ENCODE data around the gene IFIT2.
A peak's percentile ranks its signal among the peaks of the same experiment; 100 is the strongest.

IFIT2 gene

GRCh38 chr10:89343089-89343767 lies 41.4 kb downstream of the IFIT2 start:
- DNase-seq, result no peak

DNA sequence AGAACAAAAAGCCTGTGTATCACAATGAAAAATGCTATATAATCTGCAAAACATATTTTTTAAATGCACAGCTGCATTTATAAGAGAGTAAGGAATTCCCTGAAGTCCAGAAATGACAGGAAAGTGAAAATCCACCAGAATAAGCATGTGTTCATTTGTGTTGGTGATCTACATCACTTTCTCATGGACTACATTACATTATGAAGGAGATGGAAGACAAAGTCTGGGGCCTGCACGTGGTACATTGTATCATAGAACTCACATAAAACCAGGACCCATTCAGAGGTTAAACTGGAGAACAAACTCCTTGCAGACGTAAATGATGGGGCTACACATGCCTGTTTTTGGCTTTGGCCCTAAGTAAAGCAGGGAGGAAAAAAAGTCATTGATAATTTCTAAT lies 42.3 kb downstream of the IFIT2 start:
- no peak for DNase-seq

DNA sequence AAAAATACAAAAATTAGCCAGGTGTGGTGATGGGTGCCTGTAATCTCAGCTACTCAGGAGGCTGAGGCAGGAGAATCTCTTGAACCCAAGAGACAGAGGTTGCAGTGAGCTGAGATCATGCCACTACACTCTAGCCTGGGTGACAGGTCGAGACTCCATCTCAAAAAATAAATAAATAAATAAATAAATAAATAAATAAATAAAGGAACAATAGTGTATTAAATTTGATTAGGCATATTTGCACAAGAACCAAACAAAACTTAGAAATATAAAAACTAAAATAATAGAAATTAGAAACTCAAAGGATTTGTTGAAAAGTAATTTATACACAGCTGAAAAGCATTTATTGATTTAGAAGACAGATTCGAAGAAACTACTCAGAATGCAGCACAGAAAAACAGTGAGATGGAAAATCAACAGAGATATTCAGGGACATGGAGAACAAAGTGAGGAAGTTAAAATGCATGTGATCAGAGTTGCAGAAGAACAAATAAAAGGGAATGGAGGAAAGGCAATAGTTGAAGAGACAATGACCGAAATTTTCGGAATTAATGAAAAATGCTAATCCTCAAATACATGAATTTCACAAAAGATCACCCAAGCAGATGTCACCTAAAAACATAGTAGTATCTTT lies 43.6 kb downstream of the IFIT2 start:
- no peak for DNase-seq

DNA sequence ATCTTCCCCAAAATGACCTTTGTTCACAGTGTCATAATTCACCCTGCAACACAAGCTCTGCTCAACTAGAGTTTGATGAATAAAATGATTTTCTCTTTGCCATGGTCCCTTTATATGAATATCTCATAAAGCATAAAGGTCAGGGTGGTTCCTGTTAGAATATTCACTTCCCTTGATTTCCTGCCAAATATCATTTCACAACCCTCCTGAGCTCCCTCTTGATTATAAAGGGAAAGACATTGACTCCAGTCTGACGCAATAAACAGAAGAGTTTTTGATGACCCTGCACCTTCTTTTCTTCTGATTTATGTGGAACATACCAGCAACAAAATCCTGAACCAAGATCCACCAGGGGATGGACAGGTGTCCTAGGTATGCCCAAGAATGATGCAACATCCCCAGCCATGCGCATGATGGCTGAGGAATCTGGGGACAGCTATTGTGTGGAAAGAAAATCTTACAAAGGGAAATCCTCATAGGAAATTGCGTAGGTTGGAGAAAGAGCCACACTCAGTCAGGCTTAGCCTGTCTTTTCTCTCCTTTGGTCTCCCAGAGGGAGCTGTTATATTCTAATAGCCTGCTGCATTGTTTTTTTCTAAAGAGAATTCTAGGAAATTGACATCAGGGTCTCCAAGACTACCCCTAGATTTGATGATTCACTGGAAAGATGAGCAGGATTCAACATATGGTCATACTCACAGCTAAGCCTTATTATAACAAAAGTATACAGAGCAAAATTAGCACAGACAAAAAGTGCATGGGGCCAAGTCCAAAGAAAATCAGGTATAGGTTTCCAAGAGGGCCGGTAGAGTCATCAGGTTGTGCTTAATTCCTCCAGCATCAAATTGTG lies 44.8 kb downstream of the IFIT2 start:
- peak; percentile 94 for DNase-seq

GRCh38 chr10:89347701-89348457 lies 46.0 kb downstream of the IFIT2 start:
- peak; percentile 58 for DNase-seq

- no peak for DNase-seq
Measured at GRCh38 chr10:89348481-89348880, 46.6 kb downstream of the IFIT2 start.

GRCh38 chr10:89348975-89349374 lies 47.1 kb downstream of the IFIT2 start:
- no peak for DNase-seq

GRCh38 chr10:89350631-89351315 lies 48.9 kb downstream of the IFIT2 start:
- peak; percentile 83 for DNase-seq

GRCh38 chr10:89351412-89351779 lies 49.5 kb downstream of the IFIT2 start:
- DNase-seq, result no peak

DNA sequence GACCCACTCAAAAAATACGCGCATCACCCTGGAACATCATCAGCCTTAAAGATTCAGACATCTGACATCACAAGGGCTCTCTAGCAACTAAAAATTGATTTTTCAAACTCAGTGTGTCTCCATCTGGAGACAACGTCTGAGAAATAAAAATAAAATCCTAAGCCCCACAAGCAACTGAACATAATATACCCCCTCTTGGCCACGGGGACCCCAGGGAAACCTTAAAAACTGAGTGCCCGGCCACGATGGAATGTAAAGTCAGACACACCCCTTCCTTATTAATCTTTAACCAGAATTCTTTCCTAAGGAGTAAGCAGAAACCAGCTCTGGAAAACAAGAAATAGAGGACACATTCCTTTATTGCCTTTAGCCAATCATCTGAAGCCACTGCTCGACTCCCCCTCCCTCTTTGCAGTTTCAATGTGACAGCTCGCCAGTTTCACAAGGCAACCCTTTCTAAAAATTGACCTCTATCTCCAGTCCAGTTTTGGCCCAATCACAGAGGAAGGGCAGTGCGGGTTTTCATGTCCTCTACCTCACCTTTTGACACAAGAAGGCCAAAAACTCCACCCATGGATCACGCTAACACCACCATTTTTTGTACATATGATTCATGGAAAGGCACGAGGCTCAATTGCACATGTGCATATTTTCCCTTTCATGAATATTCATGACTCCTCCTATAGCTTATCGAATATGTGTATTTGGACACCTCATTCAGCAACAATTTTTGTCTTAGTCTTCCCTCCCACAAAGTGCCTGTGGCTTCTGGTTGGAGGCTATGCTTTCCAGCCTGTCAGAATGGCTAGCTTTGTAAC lies 50.1 kb downstream of the IFIT2 start:
- DNase-seq, result no peak

DNA sequence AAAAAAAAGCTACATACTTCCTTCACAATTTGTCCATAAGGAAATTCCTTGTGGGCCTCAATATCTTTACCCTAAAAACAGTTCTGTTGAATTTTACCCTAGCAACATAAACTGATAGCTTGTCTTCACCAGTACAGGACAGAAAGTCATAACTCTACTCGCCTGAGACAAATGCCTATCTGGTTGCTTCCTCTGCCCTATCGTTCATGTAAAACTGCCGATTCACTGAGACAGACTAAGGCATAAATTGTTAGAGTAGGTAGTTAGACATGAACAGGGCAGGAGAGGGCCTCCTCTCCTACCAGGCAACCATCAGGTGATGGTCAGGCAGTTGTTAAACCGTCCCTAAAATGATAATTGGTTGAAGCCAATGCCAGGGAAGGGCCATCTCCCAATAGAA lies 51.0 kb downstream of the IFIT2 start:
- no peak for DNase-seq

- no peak for DNase-seq
Measured at GRCh38 chr10:89355394-89355931, 53.6 kb downstream of the IFIT2 start.

DNA sequence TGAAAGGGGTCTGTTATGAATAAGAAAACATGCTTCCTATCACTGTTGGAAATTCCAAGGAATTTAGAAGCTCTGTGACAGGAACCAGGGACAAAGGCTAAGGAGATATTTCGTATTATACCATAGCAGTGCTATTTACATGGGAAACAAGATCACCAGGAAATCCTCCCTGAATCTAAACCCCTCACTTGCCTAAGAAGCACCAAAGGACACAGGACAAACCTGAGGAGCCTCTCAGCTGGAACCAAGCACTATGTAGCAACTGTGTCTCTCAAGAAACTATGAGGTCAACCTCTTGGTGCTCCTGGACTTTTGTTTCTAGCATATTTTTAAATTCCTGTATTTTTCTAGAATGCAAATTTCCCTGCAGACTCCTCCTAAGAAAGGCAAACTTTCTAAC lies 55.2 kb downstream of the IFIT2 start:
- DNase-seq, result no peak

DNA sequence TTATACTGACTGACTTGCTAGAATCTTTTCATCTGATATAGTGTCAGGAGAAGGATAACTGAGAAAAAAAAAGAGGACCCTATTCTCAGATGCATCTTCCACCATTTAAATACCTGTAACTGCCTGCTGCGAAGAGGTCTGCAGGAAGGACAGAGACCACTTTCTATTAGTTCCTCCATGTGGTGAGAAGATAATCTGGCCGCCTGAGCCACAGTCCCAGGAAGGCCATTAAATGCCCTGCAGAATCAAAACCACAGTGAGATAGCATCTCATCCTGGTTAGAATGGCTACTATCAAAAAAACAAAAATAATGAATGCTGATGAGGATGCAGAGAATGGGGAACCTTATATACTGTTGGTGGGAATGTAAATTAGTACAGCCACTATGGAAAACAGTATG lies 56.1 kb downstream of the IFIT2 start:
- no peak for DNase-seq

Measured in suppressor macrophage treated with lipopolysaccharide for 4 hours (primary cell).